AG04450 (cell line): ENCODE measurements around the gene C9orf153. TPM values are rescaled to one million over a fixed set of nuclear protein-coding genes. Genes with fewer than 3 reads are reported as not detected.

Source experiments
- CTCF ChIA-PET: fragments of 300-600, 350-600 bp; formaldehyde crosslinking; extraction: SDS; loops from one replicate; lab custom pipeline; 2022; ENCODE audit warnings: antibody characterized with exemption, inconsistent platforms; lab: Charles Lee
- POLR2A ChIA-PET: fragments of 350-600 bp; formaldehyde crosslinking; extraction: SDS; loops from one replicate; lab custom pipeline; 2021; ENCODE audit warnings: antibody characterized with exemption, inconsistent platforms; lab: Yijun Ruan, JAX
- DNase-seq: peaks from one replicate; pipeline ENCODE4 v3.0.0-alpha.2; 2011; ENCODE audit warnings: low read depth, low spot score
- H3K27ac ChIP-seq: one replicate; pipeline ENCODE4 v1.5.1; 2012; ENCODE audit warnings: low read depth, low read length, control low read depth
- H3K27me3 ChIP-seq: one replicate; pipeline ENCODE4 v1.6.0; 2012; ENCODE audit warnings: low read length; ENCODE audit not compliant: control insufficient read depth, insufficient read depth
- H3K4me3 ChIP-seq: 2 replicates; pipeline ENCODE4 v1.5.1; 2011; ENCODE audit warnings: mild to moderate bottlenecking, low read depth, low read length, control low read depth
- H3K9me3 ChIP-seq: 2 replicates; pipeline ENCODE4 v1.5.1; 2012; ENCODE audit warnings: low read length; ENCODE audit not compliant: control insufficient read depth, insufficient read depth
- CTCF ChIP-seq: IDR thresholded peaks from 2 replicates; pipeline ENCODE4 v1.5.1; 2011; ENCODE audit warnings: low read depth, low read length, control low read depth, inconsistent platforms
- polyA plus RNA-seq: library from polyadenylated mRNA; depleted of rRNA; stranded (reverse); fragments of >200 nt; gene quantifications from 2 replicates; pipeline ENCODE4 v1.2.3, GENCODE V29; 2011

The C9orf153 gene
- polyA plus RNA-seq, 1 experiment: 0.30 TPM

- TF ChIP-seq CTCF: no peak
- Histone ChIP-seq H3K9me3 (no peaks in the 10 kb centered on the region), H3K27ac (no peak overlapping the region), H3K27me3 (no peaks in the 10 kb centered on the region), H3K4me3 (no peak overlapping the region)
- CTCF ChIA-PET: interaction anchor here (1.4 to 1.9 kb wide), 3 partner anchors 8 to 73 kb away, joined by 5 to 12 read pairs (median 11); no protein-coding TSS in a partner anchor
- POLR2A ChIA-PET: no interaction called here
- no peak for DNase-seq
These were observed 15.6 kb upstream of the C9orf153 start for GRCh38 chr9:86274821-86275643.

GRCh38 chr9:86272221-86272620 lies 12.8 kb upstream of the C9orf153 start:
- TF ChIP-seq CTCF: no peak
- ChIA-PET CTCF (no interaction called here), POLR2A (no interaction called here)
- H3K27me3 ChIP-seq: no peaks in the 10 kb centered on the region
- DNase-seq: no peak
- H3K4me3 ChIP-seq: no peak overlapping the region
- H3K9me3 ChIP-seq: no peaks in the 10 kb centered on the region
- no peak overlapping the region for H3K27ac ChIP-seq

- no peaks in the 10 kb centered on the region for H3K9me3 ChIP-seq
- TF ChIP-seq CTCF: no peak
- DNase-seq: no peak
- no peaks in the 10 kb centered on the region for H3K27me3 ChIP-seq
- POLR2A ChIA-PET: interaction anchor here (1.5 kb wide), 1 partner anchor 19 kb away, joined by 6 read pairs; the partner anchor contains the start of gene ISCA1
- no peak overlapping the region for H3K27ac ChIP-seq
- no peak overlapping the region for H3K4me3 ChIP-seq
- CTCF ChIA-PET: interaction anchor here (0.5 to 0.9 kb wide), 2 partner anchors 61 to 239 kb away, joined by 3 read pairs; no protein-coding TSS in a partner anchor
These were observed 4.4 kb upstream of the C9orf153 start for GRCh38 chr9:86263876-86264275.

GRCh38 chr9:86262492-86262891 lies 3.0 kb upstream of the C9orf153 start:
- no peak for DNase-seq
- Histone ChIP-seq H3K4me3 (no peak overlapping the region), H3K27me3 (no peaks in the 10 kb centered on the region), H3K27ac (no peak overlapping the region), H3K9me3 (no peaks in the 10 kb centered on the region)
- CTCF ChIA-PET: no interaction called here
- no peak for TF ChIP-seq CTCF
- POLR2A ChIA-PET: no interaction called here

- Histone ChIP-seq H3K27me3 (no peaks in the 10 kb centered on the region), H3K9me3 (no peaks in the 10 kb centered on the region), H3K4me3 (no peak overlapping the region), H3K27ac (no peak overlapping the region)
- ChIA-PET POLR2A (no interaction called here), CTCF (interaction anchor here (1.2 to 1.8 kb wide), 2 partner anchors 17 to 55 kb away, joined by 6 to 8 read pairs; no protein-coding TSS in a partner anchor)
- no peak for DNase-seq
- TF ChIP-seq CTCF: no peak
These were observed 2.1 kb downstream of the C9orf153 start for GRCh38 chr9:86257391-86257790.
